ENCODE data around the gene SLC9C2.
"Not testable (repeated sequence)": the region's sequence is repeated elsewhere in the genome, so short reads cannot be mapped to it uniquely, and the experiment has no call there.

The SLC9C2 gene

GRCh38 chr1:173581383-173582079 lies 21.3 kb downstream of the SLC9C2 start:
- peak; percentile 53 for DNase-seq (ENCODE audit: low spot score)

- no peak for DNase-seq (ENCODE audit: low spot score)
Measured at GRCh38 chr1:173580658-173581057, 22.2 kb downstream of the SLC9C2 start.

GRCh38 chr1:173580071-173580470 lies 22.8 kb downstream of the SLC9C2 start:
- no peak for DNase-seq (ENCODE audit: low spot score)

GRCh38 chr1:173573596-173573995 lies 29.3 kb downstream of the SLC9C2 start:
- no peak for DNase-seq (ENCODE audit: low spot score)

- no peak for DNase-seq (ENCODE audit: low spot score)
Measured at GRCh38 chr1:173572201-173572873, 30.5 kb downstream of the SLC9C2 start.

GRCh38 chr1:173570370-173571007 lies 32.4 kb downstream of the SLC9C2 start:
- DNase-seq (ENCODE audit: low spot score), result no peak

- no peak for DNase-seq (ENCODE audit: low spot score)
Measured at GRCh38 chr1:173568483-173568882, 34.4 kb downstream of the SLC9C2 start.

GRCh38 chr1:173563846-173564245 lies 39.0 kb downstream of the SLC9C2 start:
- DNase-seq (ENCODE audit: low spot score), result not testable (repeated sequence)

GRCh38 chr1:173562813-173563212 lies 40.1 kb downstream of the SLC9C2 start:
- no peak for DNase-seq (ENCODE audit: low spot score)

GRCh38 chr1:173561263-173561662 lies 41.6 kb downstream of the SLC9C2 start:
- DNase-seq (ENCODE audit: low spot score), result no peak

GRCh38 chr1:173560285-173560880 lies 42.5 kb downstream of the SLC9C2 start:
- DNase-seq (ENCODE audit: low spot score), result no peak

GRCh38 chr1:173555651-173556305 lies 47.1 kb downstream of the SLC9C2 start:
- DNase-seq (ENCODE audit: low spot score), result no peak

GRCh38 chr1:173554541-173555250 lies 48.2 kb downstream of the SLC9C2 start:
- DNase-seq (ENCODE audit: low spot score), result no peak

GRCh38 chr1:173554089-173554488 lies 48.8 kb downstream of the SLC9C2 start:
- no peak for DNase-seq (ENCODE audit: low spot score)

- no peak for DNase-seq (ENCODE audit: low spot score)
Measured at GRCh38 chr1:173553312-173553711, 49.6 kb downstream of the SLC9C2 start.

GRCh38 chr1:173551699-173552098 lies 51.2 kb downstream of the SLC9C2 start:
- DNase-seq (ENCODE audit: low spot score), result no peak

- no peak for DNase-seq (ENCODE audit: low spot score)
Measured at GRCh38 chr1:173549813-173550212, 53.1 kb downstream of the SLC9C2 start.

- no peak for DNase-seq (ENCODE audit: low spot score)
Measured at GRCh38 chr1:173545688-173546087, 57.2 kb downstream of the SLC9C2 start.

- no peak for DNase-seq (ENCODE audit: low spot score)
Measured at GRCh38 chr1:173536223-173536622, 66.6 kb downstream of the SLC9C2 start.

- no peak for DNase-seq (ENCODE audit: low spot score)
Measured at GRCh38 chr1:173532237-173532636, 70.6 kb downstream of the SLC9C2 start.

- no peak for DNase-seq (ENCODE audit: low spot score)
Measured at GRCh38 chr1:173530795-173531693, 71.8 kb downstream of the SLC9C2 start.

Data from activated CD4-positive, alpha-beta T cell treated with anti-CD3 and anti-CD28 coated beads, Interleukin-2, Interleukin-4, amounts not matched to agents 100 ng/mL and 50 ng/mL, durations not matched to agents 16 hours and 8 hours (primary cell).